Keratinocyte (primary cell): ENCODE measurements around the gene RBBP5. TPM values are rescaled to one million over a fixed set of nuclear protein-coding genes. Genes with fewer than 3 reads are reported as not detected.

Experiments used
- DNase-seq: peaks from one replicate; pipeline ENCODE4 v3.0.0-alpha.2; 2011; ENCODE audit warnings: low read depth, missing footprints, low spot score
- FAIRE-seq: peaks from 2 replicates; lab custom pipeline; 2011; peaks lifted over from hg19 to GRCh38; lab: Jason Lieb, UNC
- H2AFZ ChIP-seq: 2 replicates; pipeline ENCODE4 v1.6.0; 2012; ENCODE audit warnings: low read length, control low read depth, inconsistent platforms; ENCODE audit not compliant: control insufficient read depth
- H3K27ac ChIP-seq: 2 replicates; pipeline ENCODE4 v1.5.1; 2011; ENCODE audit warnings: low read length; ENCODE audit not compliant: control insufficient read depth, insufficient read depth
- H3K27me3 ChIP-seq: 3 replicates; pipeline ENCODE4 v1.6.0; 2011; ENCODE audit warnings: low read length; ENCODE audit not compliant: control insufficient read depth, insufficient read depth; ENCODE audit errors: extremely low read depth
- H3K36me3 ChIP-seq, 2 experiments: 2 replicates in 1 of 2; 3 replicates in 1 of 2; pipeline ENCODE4 v1.5.1; 2011; ENCODE audit warnings: low read length in 2 of 2, mild to moderate bottlenecking in 1 of 2; ENCODE audit not compliant: control insufficient read depth in 2 of 2, insufficient read depth in 2 of 2; ENCODE audit errors: extremely low read depth in 1 of 2
- H3K4me1 ChIP-seq: 3 replicates; pipeline ENCODE4 v1.5.1; 2011; ENCODE audit warnings: low read length; ENCODE audit not compliant: control insufficient read depth, insufficient read depth; ENCODE audit errors: extremely low read depth
- H3K4me2 ChIP-seq: 3 replicates; pipeline ENCODE4 v1.6.0; 2011; ENCODE audit warnings: low read depth, low read length; ENCODE audit not compliant: control insufficient read depth, insufficient read depth; ENCODE audit errors: extremely low read depth
- H3K4me3 ChIP-seq, 3 experiments: fragments of 200-600 bp in 1 of 3; sonication (generic) in 1 of 3; 2 replicates in 2 of 3; 3 replicates in 1 of 3; pipeline ENCODE4 v1.5.1; 2011 to 2016; ENCODE audit warnings: low read length in 3 of 3, mild to moderate bottlenecking in 3 of 3, control low read depth in 2 of 3, inconsistent platforms in 1 of 3, low read depth in 1 of 3, mixed read lengths in 1 of 3, mixed run types in 1 of 3, moderate library complexity in 1 of 3; ENCODE audit not compliant: control insufficient read depth in 2 of 3, insufficient read depth in 2 of 3; ENCODE audit errors: extremely low read depth in 1 of 3
- H3K79me2 ChIP-seq: 2 replicates; pipeline ENCODE4 v1.6.0; 2012; ENCODE audit warnings: low read length; ENCODE audit not compliant: control insufficient read depth, insufficient read depth
- H3K9ac ChIP-seq: 3 replicates; pipeline ENCODE4 v1.6.0; 2011; ENCODE audit warnings: low read length; ENCODE audit not compliant: control insufficient read depth, insufficient read depth; ENCODE audit errors: extremely low read depth
- H3K9me1 ChIP-seq: 3 replicates; pipeline ENCODE4 v1.6.0; 2011; ENCODE audit warnings: low read length; ENCODE audit not compliant: control insufficient read depth, insufficient read depth; ENCODE audit errors: extremely low read depth
- H3K9me3 ChIP-seq: 2 replicates; pipeline ENCODE4 v1.5.1; 2012; ENCODE audit warnings: low read depth, low read length; ENCODE audit not compliant: control insufficient read depth
- H4K20me1 ChIP-seq: 3 replicates; pipeline ENCODE4 v1.6.0; 2011; ENCODE audit warnings: low read length; ENCODE audit not compliant: control insufficient read depth, insufficient read depth; ENCODE audit errors: extremely low read depth
- EZH2 ChIP-seq: IDR thresholded peaks from one replicate; pipeline ENCODE4 v1.6.1; 2012; ENCODE audit warnings: inconsistent platforms, mild to moderate bottlenecking, low read length, moderate library complexity
- dilution Hi-C: fragments of 300-500 bp; cut with MboI; formaldehyde crosslinking; loops from one replicate; pipeline ENCODE4 v1.7.0; 2020; ENCODE audit warnings: low sequenced_read_pairs; ENCODE audit not compliant: extremely low pct_ligation_motif_present
- polyA plus RNA-seq, 5 experiments: library from polyadenylated mRNA; depleted of rRNA in 3 of 5; stranded (reverse) in 3 of 5; stranded (forward) in 1 of 5; unstranded in 1 of 5; fragments of >200 nt; gene quantifications; 1 replicate in 1 of 5; 2 replicates in 3 of 5; 3 replicates in 1 of 5; pipeline versions ENCODE4 v1.2.1 to v1.2.3, GENCODE V29; 2011 to 2012; ENCODE audit warnings: missing spikeins in 2 of 5, low read depth in 1 of 5, low replicate concordance in 1 of 5
- TF ChIP-seq, protein P1 (sequence below), 3 experiments: IDR thresholded peaks in 1 of 3; conservative IDR thresholded peaks in 1 of 3; optimal IDR thresholded peaks in 1 of 3; 2 replicates in 2 of 3; 3 replicates in 1 of 3; pipeline versions ENCODE3 to v1.5.1; 2011; ENCODE audit warnings: low read length in 3 of 3, mild to moderate bottlenecking in 3 of 3, moderate library complexity in 2 of 3, control low read depth in 1 of 3, inconsistent platforms in 1 of 3; ENCODE audit not compliant: insufficient read depth in 2 of 3; ENCODE audit errors: extremely low read depth in 1 of 3

The RBBP5 gene
- polyA plus RNA-seq, 1 donor (not counting 4 experiments of a cell fraction or from before 2014, with no cell fraction given), result 12.3 TPM

DNA sequence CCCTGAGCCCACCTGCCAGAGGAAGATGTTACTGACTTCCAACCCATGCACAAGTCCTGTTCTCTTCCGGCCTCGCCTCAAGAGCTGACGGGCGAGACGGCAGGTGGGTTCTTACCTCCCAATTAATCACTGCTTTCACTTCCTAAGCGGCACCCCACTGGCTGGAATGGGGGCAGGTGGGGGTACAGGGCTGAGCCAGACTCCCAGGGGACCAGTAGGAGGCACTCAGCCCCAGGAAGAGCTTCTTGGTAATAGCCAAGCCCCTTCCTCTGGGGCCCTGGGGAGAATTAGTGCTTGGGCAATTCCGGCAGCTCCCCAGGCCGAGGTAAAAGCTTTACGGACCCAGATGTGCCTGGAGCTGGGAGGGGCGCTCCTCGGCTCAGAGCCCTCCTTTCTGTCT lies 69.1 kb downstream of the RBBP5 start:
- H3K9ac ChIP-seq, result no peak overlapping the region
- DNase-seq (no peak), FAIRE-seq (no peak)

DNA sequence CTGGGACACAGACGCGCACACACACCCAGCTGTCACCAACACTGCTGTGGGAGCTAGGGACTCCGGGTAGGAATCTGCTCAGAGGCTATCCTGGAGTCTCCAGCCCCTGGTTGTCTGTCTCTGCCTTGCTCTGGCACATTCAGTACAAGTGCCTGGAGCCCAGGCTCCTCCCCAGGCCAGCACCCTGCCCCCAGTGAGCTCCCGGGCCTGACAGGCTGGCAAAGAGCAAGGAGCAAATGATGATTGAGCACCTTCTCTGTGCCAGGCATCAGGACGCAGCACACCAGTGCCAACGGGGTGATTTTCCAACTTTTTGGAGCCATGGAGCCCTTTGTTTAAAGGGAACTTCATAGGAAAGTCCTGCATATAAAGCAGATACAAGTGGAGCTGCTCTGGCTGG lies 72.3 kb downstream of the RBBP5 start:
- dilution Hi-C loops, result no loop called here
- H4K20me1 ChIP-seq, result no peaks in the 10 kb centered on the region
- H2AFZ ChIP-seq, result no peak overlapping the region
- H3K9me1 ChIP-seq, result no peaks in the 10 kb centered on the region
- H3K79me2 ChIP-seq, result no peaks in the 10 kb centered on the region
- no peak for TF ChIP-seq EZH2
- TF ChIP-seq, protein P1, sequence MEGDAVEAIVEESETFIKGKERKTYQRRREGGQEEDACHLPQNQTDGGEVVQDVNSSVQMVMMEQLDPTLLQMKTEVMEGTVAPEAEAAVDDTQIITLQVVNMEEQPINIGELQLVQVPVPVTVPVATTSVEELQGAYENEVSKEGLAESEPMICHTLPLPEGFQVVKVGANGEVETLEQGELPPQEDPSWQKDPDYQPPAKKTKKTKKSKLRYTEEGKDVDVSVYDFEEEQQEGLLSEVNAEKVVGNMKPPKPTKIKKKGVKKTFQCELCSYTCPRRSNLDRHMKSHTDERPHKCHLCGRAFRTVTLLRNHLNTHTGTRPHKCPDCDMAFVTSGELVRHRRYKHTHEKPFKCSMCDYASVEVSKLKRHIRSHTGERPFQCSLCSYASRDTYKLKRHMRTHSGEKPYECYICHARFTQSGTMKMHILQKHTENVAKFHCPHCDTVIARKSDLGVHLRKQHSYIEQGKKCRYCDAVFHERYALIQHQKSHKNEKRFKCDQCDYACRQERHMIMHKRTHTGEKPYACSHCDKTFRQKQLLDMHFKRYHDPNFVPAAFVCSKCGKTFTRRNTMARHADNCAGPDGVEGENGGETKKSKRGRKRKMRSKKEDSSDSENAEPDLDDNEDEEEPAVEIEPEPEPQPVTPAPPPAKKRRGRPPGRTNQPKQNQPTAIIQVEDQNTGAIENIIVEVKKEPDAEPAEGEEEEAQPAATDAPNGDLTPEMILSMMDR (optimal IDR thresholded peaks at IDR 0.05 in 1 of 3, IDR thresholded peaks at IDR 0.05 in 1 of 3, conservative IDR thresholded peaks at IDR 0.05 in 1 of 3; ENCODE audit: extremely low read depth in 1 of 3, insufficient read depth in 2 of 3, low read length in 3 of 3), result no peak
- H3K9ac ChIP-seq, result no peak overlapping the region
- no peaks in the 10 kb centered on the region for H3K9me3 ChIP-seq
- no peak for DNase-seq
- no peak for FAIRE-seq
- no peak overlapping the region for H3K4me3 ChIP-seq
- no peak overlapping the region for H3K4me2 ChIP-seq
- no peaks in the 10 kb centered on the region for H3K36me3 ChIP-seq
- no peaks in the 10 kb centered on the region for H3K4me1 ChIP-seq
- no peak overlapping the region for H3K27ac ChIP-seq
- peaks cover 52% of the 10 kb centered on the region for H3K27me3 ChIP-seq

More for the DNA sequence above, 69.1 kb downstream of the RBBP5 start:
- Histone ChIP-seq H3K27ac (no peak overlapping the region), H3K9me1 (no peaks in the 10 kb centered on the region), H2AFZ (no peak overlapping the region), H3K4me1 (no peaks in the 10 kb centered on the region), H3K79me2 (no peaks in the 10 kb centered on the region), H3K9me3 (no peaks in the 10 kb centered on the region), H3K4me3 (no peak overlapping the region), H3K36me3 (no peaks in the 10 kb centered on the region), H3K4me2 (no peak overlapping the region), H4K20me1 (no peaks in the 10 kb centered on the region), H3K27me3 (peaks cover 30% of the 10 kb centered on the region)
- dilution Hi-C loops, result no loop called here
- TF ChIP-seq, protein P1 (optimal IDR thresholded peaks at IDR 0.05 in 1 of 3, IDR thresholded peaks at IDR 0.05 in 1 of 3, conservative IDR thresholded peaks at IDR 0.05 in 1 of 3; ENCODE audit: extremely low read depth in 1 of 3, insufficient read depth in 2 of 3, low read length in 3 of 3), result no peak
- TF ChIP-seq EZH2, result no peak
